Skeletal muscle satellite cell (primary cell): Measurements from ENCODE around the gene ADAMTS13.

Experiments used
- H3K27me3 ChIP-seq: 2 replicates; pipeline ENCODE4 v1.7.0; 2013; ENCODE audit warnings: low read length; ENCODE audit not compliant: control insufficient read depth, insufficient read depth
- H3K36me3 ChIP-seq: 2 replicates; pipeline ENCODE4 v1.7.0; 2013; ENCODE audit warnings: mild to moderate bottlenecking, control low read depth, low read length; ENCODE audit not compliant: insufficient read depth
- H3K4me1 ChIP-seq: 2 replicates; pipeline ENCODE4 v1.7.0; 2013; ENCODE audit warnings: low read length; ENCODE audit not compliant: control insufficient read depth, insufficient read depth
- H3K4me2 ChIP-seq: 2 replicates; pipeline ENCODE4 v1.7.0; 2013; ENCODE audit warnings: mild to moderate bottlenecking, low read length
- H3K4me3 ChIP-seq: 2 replicates; pipeline ENCODE4 v1.7.0; 2013; ENCODE audit warnings: low read length
- H3K9ac ChIP-seq: 2 replicates; pipeline ENCODE4 v1.7.0; 2013; ENCODE audit warnings: mild to moderate bottlenecking, low read depth, low read length, moderate library complexity
- H3K9me3 ChIP-seq: replicated peaks from 2 replicates; pipeline ENCODE4 v1.7.0; 2013; ENCODE audit warnings: mild to moderate bottlenecking, control low read depth, low read length

ADAMTS13 gene

GRCh38 chr9:133496861-133497842 lies 75.0 kb downstream of the ADAMTS13 start:
- Histone ChIP-seq H3K4me3 (no peak overlapping the region), H3K9me3 (peaks cover 6% of the 10 kb centered on the region), H3K27me3 (peaks cover 41% of the 10 kb centered on the region), H3K4me2 (no peak overlapping the region), H3K9ac (no peak overlapping the region), H3K36me3 (no peaks in the 10 kb centered on the region), H3K4me1 (peaks cover 8% of the 10 kb centered on the region)

GRCh38 chr9:133499132-133499891 lies 77.1 kb downstream of the ADAMTS13 start:
- Histone ChIP-seq H3K36me3 (no peaks in the 10 kb centered on the region), H3K4me3 (no peak overlapping the region), H3K27me3 (peaks cover 48% of the 10 kb centered on the region), H3K9ac (no peak overlapping the region), H3K4me2 (no peak overlapping the region), H3K4me1 (no peaks in the 10 kb centered on the region), H3K9me3 (peaks cover 6% of the 10 kb centered on the region)

- H3K4me1 ChIP-seq = no peaks in the 10 kb centered on the region
- H3K4me2 ChIP-seq = no peak overlapping the region
- no peak overlapping the region for H3K9ac ChIP-seq
- H3K4me3 ChIP-seq = no peak overlapping the region
- peaks cover 6% of the 10 kb centered on the region for H3K9me3 ChIP-seq
- peaks cover 50% of the 10 kb centered on the region for H3K27me3 ChIP-seq
- no peaks in the 10 kb centered on the region for H3K36me3 ChIP-seq
Measured at GRCh38 chr9:133499892-133500270, 77.7 kb downstream of the ADAMTS13 start.

GRCh38 chr9:133502112-133502511 lies 79.9 kb downstream of the ADAMTS13 start:
- Histone ChIP-seq H3K4me3 (no peak overlapping the region), H3K4me2 (no peak overlapping the region), H3K27me3 (peaks cover 49% of the 10 kb centered on the region), H3K9ac (no peak overlapping the region), H3K9me3 (peaks cover 6% of the 10 kb centered on the region), H3K4me1 (peaks cover 4% of the 10 kb centered on the region), H3K36me3 (no peaks in the 10 kb centered on the region)

- Histone ChIP-seq H3K4me2 (no peak overlapping the region), H3K27me3 (peaks cover 40% of the 10 kb centered on the region), H3K9me3 (peaks cover 6% of the 10 kb centered on the region), H3K4me1 (peaks cover 13% of the 10 kb centered on the region), H3K36me3 (no peaks in the 10 kb centered on the region), H3K9ac (no peak overlapping the region), H3K4me3 (no peak overlapping the region)
Measured at GRCh38 chr9:133505186-133505830, 83.1 kb downstream of the ADAMTS13 start.

GRCh38 chr9:133505901-133506652 lies 83.9 kb downstream of the ADAMTS13 start:
- H3K4me2 ChIP-seq = no peak overlapping the region
- no peak overlapping the region for H3K4me3 ChIP-seq
- peaks cover 13% of the 10 kb centered on the region for H3K4me1 ChIP-seq
- no peaks in the 10 kb centered on the region for H3K36me3 ChIP-seq
- peaks cover 43% of the 10 kb centered on the region for H3K27me3 ChIP-seq
- peaks cover 6% of the 10 kb centered on the region for H3K9me3 ChIP-seq
- no peak overlapping the region for H3K9ac ChIP-seq

GRCh38 chr9:133506653-133507038 lies 84.5 kb downstream of the ADAMTS13 start:
- H3K4me1 ChIP-seq = peaks cover 13% of the 10 kb centered on the region
- H3K4me3 ChIP-seq = no peak overlapping the region
- no peak overlapping the region for H3K4me2 ChIP-seq
- H3K9ac ChIP-seq = no peak overlapping the region
- H3K36me3 ChIP-seq = no peaks in the 10 kb centered on the region
- peaks cover 5% of the 10 kb centered on the region for H3K9me3 ChIP-seq
- peaks cover 38% of the 10 kb centered on the region for H3K27me3 ChIP-seq

GRCh38 chr9:133507246-133507965 lies 85.2 kb downstream of the ADAMTS13 start:
- no peak overlapping the region for H3K9ac ChIP-seq
- no peaks in the 10 kb centered on the region for H3K36me3 ChIP-seq
- H3K4me3 ChIP-seq = no peak overlapping the region
- H3K4me1 ChIP-seq = peaks cover 13% of the 10 kb centered on the region
- no peaks in the 10 kb centered on the region for H3K9me3 ChIP-seq
- peaks cover 36% of the 10 kb centered on the region for H3K27me3 ChIP-seq
- no peak overlapping the region for H3K4me2 ChIP-seq

GRCh38 chr9:133508046-133508445 lies 85.9 kb downstream of the ADAMTS13 start:
- Histone ChIP-seq H3K4me2 (no peak overlapping the region), H3K27me3 (peaks cover 38% of the 10 kb centered on the region), H3K9ac (no peak overlapping the region), H3K36me3 (no peaks in the 10 kb centered on the region), H3K4me3 (no peak overlapping the region), H3K4me1 (peaks cover 13% of the 10 kb centered on the region), H3K9me3 (no peaks in the 10 kb centered on the region)
